ENCODE measurements around the gene BCAS1.

Gene BCAS1

DNA sequence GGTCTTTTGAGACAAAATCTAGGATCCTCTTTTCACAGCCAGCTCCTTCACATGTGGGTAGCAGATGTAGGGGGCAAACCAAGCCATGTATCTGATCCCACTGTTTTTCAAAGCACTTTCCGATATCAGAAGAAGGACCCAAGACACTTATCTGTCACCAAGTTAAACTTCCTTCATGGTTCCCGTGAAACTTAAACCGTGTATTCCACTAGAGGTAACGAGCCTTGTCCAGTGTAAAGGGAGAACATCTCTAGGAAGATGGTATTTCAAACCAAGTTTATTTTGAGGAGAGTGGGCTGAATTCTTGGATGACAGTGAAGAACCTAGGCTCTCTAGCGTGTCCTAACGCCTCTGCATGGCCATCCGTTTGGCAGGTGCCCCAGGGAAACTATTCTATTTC is 76.3 kb downstream of the BCAS1 start:
- no peak overlapping the region for H3K4me3 ChIP-seq (ENCODE audit: low read depth, low read length)
- TF ChIP-seq, protein P1, sequence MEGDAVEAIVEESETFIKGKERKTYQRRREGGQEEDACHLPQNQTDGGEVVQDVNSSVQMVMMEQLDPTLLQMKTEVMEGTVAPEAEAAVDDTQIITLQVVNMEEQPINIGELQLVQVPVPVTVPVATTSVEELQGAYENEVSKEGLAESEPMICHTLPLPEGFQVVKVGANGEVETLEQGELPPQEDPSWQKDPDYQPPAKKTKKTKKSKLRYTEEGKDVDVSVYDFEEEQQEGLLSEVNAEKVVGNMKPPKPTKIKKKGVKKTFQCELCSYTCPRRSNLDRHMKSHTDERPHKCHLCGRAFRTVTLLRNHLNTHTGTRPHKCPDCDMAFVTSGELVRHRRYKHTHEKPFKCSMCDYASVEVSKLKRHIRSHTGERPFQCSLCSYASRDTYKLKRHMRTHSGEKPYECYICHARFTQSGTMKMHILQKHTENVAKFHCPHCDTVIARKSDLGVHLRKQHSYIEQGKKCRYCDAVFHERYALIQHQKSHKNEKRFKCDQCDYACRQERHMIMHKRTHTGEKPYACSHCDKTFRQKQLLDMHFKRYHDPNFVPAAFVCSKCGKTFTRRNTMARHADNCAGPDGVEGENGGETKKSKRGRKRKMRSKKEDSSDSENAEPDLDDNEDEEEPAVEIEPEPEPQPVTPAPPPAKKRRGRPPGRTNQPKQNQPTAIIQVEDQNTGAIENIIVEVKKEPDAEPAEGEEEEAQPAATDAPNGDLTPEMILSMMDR (IDR thresholded peaks at IDR 0.05; ENCODE audit: low read depth, low read length, missing control alignments), result no peak
- DNase-seq (ENCODE audit: low read depth), result no peak

DNA sequence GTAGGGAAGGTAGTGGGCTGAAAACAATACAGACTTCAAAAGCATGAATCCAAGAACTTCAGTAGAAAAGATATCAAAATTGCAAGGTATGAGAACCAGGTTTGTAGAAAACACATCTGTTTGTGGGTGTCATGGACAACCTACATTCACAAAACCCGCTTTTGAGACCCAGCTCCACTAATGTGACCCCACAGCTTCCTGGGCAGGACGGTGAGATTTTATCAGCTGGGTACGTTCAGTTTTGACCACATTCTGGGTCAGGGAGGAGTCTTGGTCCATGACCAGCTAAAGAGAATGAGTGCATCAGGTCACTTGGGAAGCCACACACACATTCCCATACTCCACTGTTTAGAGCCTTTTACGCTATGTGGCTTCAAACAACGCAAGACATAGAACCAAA is 77.1 kb downstream of the BCAS1 start:
- H3K4me3 ChIP-seq (ENCODE audit: low read depth, low read length), result no peak overlapping the region
- no peak for DNase-seq (ENCODE audit: low read depth)
- TF ChIP-seq, protein P1 (IDR thresholded peaks at IDR 0.05; ENCODE audit: low read depth, low read length, missing control alignments), result no peak

DNA sequence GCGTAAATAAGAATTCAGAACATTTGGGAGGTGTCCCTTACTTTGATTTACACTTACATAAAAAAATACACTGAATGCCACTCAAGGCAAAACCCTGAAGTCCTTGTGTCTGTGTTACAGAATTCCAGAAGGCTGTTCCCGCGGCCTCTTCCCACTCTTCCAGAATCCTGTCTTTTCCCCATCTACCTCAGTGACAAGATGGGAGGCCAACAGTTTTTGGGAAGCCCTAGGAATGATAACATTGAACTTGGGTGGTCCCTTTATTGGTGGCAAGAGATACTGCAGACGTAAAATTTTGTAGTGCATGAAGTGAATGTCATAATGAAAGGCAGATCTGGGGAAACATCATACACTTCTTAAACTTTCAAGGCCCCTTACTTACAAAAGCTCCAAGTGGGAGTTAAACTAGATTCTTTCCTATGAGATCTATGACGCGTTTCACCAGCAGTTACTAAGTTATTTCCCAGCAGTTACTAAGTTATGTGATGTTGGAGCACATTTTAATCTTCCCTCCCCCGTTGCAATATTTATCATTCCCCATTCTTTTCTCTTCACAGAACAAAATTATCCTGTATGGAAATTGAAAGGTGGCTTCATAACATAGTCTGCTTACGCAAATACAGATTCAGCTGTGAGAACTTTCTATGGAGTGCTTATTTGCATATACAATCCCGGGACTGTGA is 79.5 kb downstream of the BCAS1 start:
- H3K4me3 ChIP-seq (ENCODE audit: low read depth, low read length), result no peak overlapping the region
- DNase-seq (ENCODE audit: low read depth), result no peak
- TF ChIP-seq, protein P1 (IDR thresholded peaks at IDR 0.05; ENCODE audit: low read depth, low read length, missing control alignments), result no peak

DNA sequence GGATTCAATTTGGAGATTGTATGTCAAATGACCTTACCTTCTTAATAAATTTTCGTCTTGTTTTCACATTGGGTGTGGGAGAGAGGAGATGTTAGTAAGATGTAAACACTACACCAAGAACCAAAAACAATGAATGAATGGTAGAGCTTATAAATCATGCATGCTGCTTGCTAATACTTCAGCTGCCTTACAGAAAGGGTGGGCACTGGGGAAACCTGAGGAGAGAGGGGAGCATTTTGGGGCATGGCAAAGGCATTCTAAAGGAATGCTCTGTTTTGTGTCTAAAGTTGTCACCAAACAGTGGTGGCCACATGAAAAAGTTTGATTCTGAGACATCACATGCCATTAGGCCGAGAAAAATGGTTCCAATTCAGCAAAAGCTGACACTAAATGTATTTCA is 80.4 kb downstream of the BCAS1 start:
- TF ChIP-seq, protein P1 (IDR thresholded peaks at IDR 0.05; ENCODE audit: low read depth, low read length, missing control alignments), result no peak
- no peak overlapping the region for H3K4me3 ChIP-seq (ENCODE audit: low read depth, low read length)
- DNase-seq (ENCODE audit: low read depth), result no peak

DNA sequence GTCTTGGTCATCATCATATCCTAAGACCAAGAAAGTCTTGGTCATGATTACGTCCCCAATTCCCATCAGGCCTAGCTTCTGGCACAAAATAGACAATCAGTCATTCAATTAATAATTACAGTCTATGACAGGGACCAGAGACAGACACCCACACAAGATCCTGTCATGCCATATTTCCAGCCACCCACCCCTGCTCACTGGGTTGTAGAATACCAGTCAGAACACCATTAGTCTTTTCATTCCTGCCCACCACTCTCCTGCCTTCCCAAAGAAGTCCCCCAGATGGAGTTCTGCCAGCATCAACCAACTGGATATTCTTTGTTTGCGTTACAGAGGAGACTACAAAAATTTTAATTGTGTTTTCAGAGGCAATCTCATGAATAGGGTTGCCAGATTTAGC is 81.0 kb downstream of the BCAS1 start:
- no peak for DNase-seq (ENCODE audit: low read depth)
- TF ChIP-seq, protein P1 (IDR thresholded peaks at IDR 0.05; ENCODE audit: low read depth, low read length, missing control alignments), result no peak
- no peak overlapping the region for H3K4me3 ChIP-seq (ENCODE audit: low read depth, low read length)

DNA sequence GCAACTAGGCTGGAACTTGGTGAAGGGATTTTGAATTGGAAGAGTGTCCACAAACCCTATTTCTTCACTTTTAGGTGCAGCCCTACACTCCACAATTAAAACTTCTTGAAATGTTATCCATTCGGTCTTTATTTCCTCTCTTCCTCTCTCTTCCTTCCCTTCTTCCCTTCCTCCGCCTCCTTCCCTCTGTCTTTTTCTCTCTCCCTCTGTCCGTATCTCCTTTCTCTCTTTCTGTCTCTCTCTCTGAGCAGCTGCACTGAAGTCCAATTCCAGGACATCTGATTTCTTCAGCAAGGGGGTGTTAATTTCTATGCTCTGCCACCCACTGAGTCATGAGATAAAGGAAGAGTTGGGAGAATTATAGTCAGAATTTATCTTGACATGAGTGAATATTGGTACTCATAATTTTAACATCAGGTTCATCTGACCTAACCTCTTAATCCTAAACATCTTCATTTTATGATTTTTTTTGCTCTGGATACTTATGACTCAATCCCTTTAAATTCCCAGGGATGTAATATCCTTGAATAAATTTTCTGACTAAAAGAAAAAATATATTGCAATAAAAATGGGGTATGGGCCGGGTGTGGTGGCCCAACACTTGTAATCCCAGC is 84.2 kb downstream of the BCAS1 start:
- H3K4me3 ChIP-seq (ENCODE audit: low read depth, low read length), result no peak overlapping the region
- DNase-seq (ENCODE audit: low read depth), result no peak
- TF ChIP-seq, protein P1 (IDR thresholded peaks at IDR 0.05; ENCODE audit: low read depth, low read length, missing control alignments), result no peak

DNA sequence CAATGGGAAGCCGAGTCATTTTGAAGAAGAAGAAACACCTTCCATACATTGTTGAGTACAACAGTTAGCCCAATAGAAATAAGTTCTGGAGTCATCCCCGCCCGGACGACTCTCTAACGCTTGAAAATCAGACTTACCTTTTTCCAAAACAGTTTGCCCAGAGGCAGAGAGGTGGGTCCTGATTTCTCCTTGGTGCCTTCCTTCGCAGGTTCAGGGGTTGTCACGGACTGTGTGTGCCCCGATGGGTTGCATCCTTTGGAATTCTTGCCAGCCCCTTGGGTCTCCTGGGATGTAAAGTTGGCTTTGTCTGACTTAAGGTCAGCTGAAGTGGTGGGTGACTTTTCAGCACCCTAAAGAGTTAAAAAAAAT is 85.3 kb downstream of the BCAS1 start:
- DNase-seq (ENCODE audit: low read depth), result no peak
- TF ChIP-seq, protein P1 (IDR thresholded peaks at IDR 0.05; ENCODE audit: low read depth, low read length, missing control alignments), result no peak
- H3K4me3 ChIP-seq (ENCODE audit: low read depth, low read length), result no peak overlapping the region
